NCI-H82 (cell line): Measurements from ENCODE around the gene YIF1B.
"Not testable (repeated sequence)": the region's sequence is repeated elsewhere in the genome, so short reads cannot be mapped to it uniquely, and the experiment has no call there.

Source experiments
- DNase-seq: peaks from one replicate; lab custom pipeline; 2025; lab: John Stamatoyannopoulos, UW

YIF1B gene

GRCh38 chr19:38276942-38277517, 38.7 kb downstream of the YIF1B start:
- DNase-seq, result no peak

- no peak for DNase-seq
These were observed 41.0 kb downstream of the YIF1B start for GRCh38 chr19:38274739-38275138.

- DNase-seq, result no peak
These were observed 42.2 kb downstream of the YIF1B start for GRCh38 chr19:38273499-38273898.

GRCh38 chr19:38270587-38271167, 45.1 kb downstream of the YIF1B start:
- DNase-seq, result no peak

- DNase-seq, result no peak
These were observed 47.2 kb downstream of the YIF1B start for GRCh38 chr19:38268539-38268938.

- no peak for DNase-seq
These were observed 47.8 kb downstream of the YIF1B start for GRCh38 chr19:38267761-38268483.

- no peak for DNase-seq
These were observed 48.7 kb downstream of the YIF1B start for GRCh38 chr19:38266981-38267597.

- DNase-seq, result peak; percentile 62
These were observed 49.8 kb downstream of the YIF1B start for GRCh38 chr19:38265921-38266429.

GRCh38 chr19:38265213-38265861, 50.4 kb downstream of the YIF1B start:
- no peak for DNase-seq

GRCh38 chr19:38264486-38265212, 51.1 kb downstream of the YIF1B start, which contains the start of gene SPINT2:
TSS of gene SPINT2 (plus strand) at chr19:38264573. CDS start at chr19:38264893, 320 bp downstream.
- peak; percentile 77 for DNase-seq

- DNase-seq, result peak; percentile 80
These were observed 51.9 kb downstream of the YIF1B start for GRCh38 chr19:38263689-38264485.

- DNase-seq, result no peak
These were observed 53.0 kb downstream of the YIF1B start for GRCh38 chr19:38262585-38263268.

GRCh38 chr19:38261942-38262341, 53.8 kb downstream of the YIF1B start:
- not testable (repeated sequence) for DNase-seq

- peak; percentile 64 for DNase-seq
These were observed 60.2 kb downstream of the YIF1B start for GRCh38 chr19:38255383-38256014.

GRCh38 chr19:38253788-38254187, 62.0 kb downstream of the YIF1B start:
- no peak for DNase-seq
